Measurements from ENCODE around the gene ICA1. TPM values are rescaled to one million over a fixed set of nuclear protein-coding genes. Genes with fewer than 3 reads are reported as not detected.

Gene ICA1
- total RNA-seq, 1 experiment from 2014 or later, result 28.8 TPM

DNA sequence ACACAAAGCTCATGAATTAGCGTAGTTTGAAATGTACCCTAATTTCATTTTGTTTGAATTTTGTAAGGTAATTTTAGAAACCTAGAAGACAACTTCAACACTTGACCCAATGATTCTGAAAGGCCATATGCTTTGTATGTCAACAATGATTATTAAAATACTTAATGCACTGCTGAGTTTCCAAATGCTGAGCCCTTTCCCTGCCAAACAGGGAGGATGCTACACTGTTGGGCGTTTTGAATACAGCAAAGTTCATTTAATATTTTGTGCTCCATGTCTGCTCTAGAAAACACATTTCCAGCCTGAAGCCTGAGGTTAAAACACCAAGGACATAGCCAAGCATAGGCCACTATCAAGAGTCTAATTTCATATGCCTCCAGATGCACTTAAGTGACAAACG is 99.8 kb downstream of the ICA1 start:
- H3K18ac ChIP-seq (ENCODE audit: insufficient read length, low read depth, low read length), result no peak overlapping the region
- no peak for DNase-seq
- H3K9me3 ChIP-seq (ENCODE audit: control insufficient read depth, low read depth, low read length), result no peaks in the 10 kb centered on the region
- no peak overlapping the region for H4K5ac ChIP-seq (ENCODE audit: insufficient read length, low read depth, low read length)
- no peak overlapping the region for H3T11ph ChIP-seq (ENCODE audit: low read length)
- peaks cover 24 to 27% of the 10 kb centered on the region in 2 experiments for H3K4me1 Mint-ChIP-seq
- H2BK20ac ChIP-seq (ENCODE audit: low read depth, low read length, poor library complexity, severe bottlenecking), result no peak overlapping the region
- no peak overlapping the region for H2BK15ac ChIP-seq (ENCODE audit: low read depth, low read length)
- no peak overlapping the region for H3K27ac ChIP-seq (ENCODE audit: insufficient read length, low read depth, low read length)
- no peak overlapping the region for H3K23ac ChIP-seq (ENCODE audit: insufficient read length, low read depth, low read length)
- H3K23me2 ChIP-seq (ENCODE audit: insufficient read length, low read depth, low read length, poor library complexity, severe bottlenecking), result no peaks in the 10 kb centered on the region
- H3K4me3 Mint-ChIP-seq, result no peak overlapping the region
- no CpG with 5 or more reads among the region's 3 CpGs for WGBS (ENCODE audit: extremely low coverage, insufficient read length, low lambda C conversion rate)
- H3K4me2 ChIP-seq (ENCODE audit: insufficient read depth, insufficient read length, low read length), result no peak overlapping the region
- H3K4me1 ChIP-seq (ENCODE audit: insufficient read depth, low read length), result peaks cover 6% of the 10 kb centered on the region
- no peaks in the 10 kb centered on the region for H3K27me3 Mint-ChIP-seq (ENCODE audit: low read depth)
- no peak overlapping the region for H2BK5ac ChIP-seq (ENCODE audit: insufficient read length, low read length)
- H2AK5ac ChIP-seq (ENCODE audit: insufficient read length, low read length), result no peak overlapping the region
- no peak overlapping the region for H3K4ac ChIP-seq (ENCODE audit: low read depth, low read length)
- H3K9me3 Mint-ChIP-seq, result no peaks in the 10 kb centered on the region
- no peak overlapping the region for H4K8ac ChIP-seq (replicated peaks; ENCODE audit: insufficient read length, low read depth, low read length)
- no peaks in the 10 kb centered on the region for H3K79me1 ChIP-seq (ENCODE audit: insufficient read depth, low read depth, low read length, poor library complexity, severe bottlenecking)
- no peak overlapping the region for H4K91ac ChIP-seq (ENCODE audit: insufficient read length, low read depth, low read length)
- no peak overlapping the region for H3K14ac ChIP-seq (ENCODE audit: insufficient read depth, low read length)
- H3K9ac ChIP-seq (ENCODE audit: extremely low read depth, insufficient read length, low read length), result no peak overlapping the region
- H3K36me3 Mint-ChIP-seq (ENCODE audit: insufficient read depth in 1 of 3, low read depth in 3 of 3), result peaks cover 0 to 4% (median 0%) of the 10 kb centered on the region in 3 experiments; a peak in 2 of 7 replicates
- H2BK12ac ChIP-seq (ENCODE audit: insufficient read length, low read depth, low read length), result no peak overlapping the region
- no peak overlapping the region for H2BK120ac ChIP-seq (ENCODE audit: low read depth, low read length, poor library complexity, severe bottlenecking)
- no peak overlapping the region for H3K56ac ChIP-seq (ENCODE audit: insufficient read length, low read depth, low read length)
- no peaks in the 10 kb centered on the region for H3K27me3 ChIP-seq (ENCODE audit: insufficient read depth, low read length)
- H3K27ac Mint-ChIP-seq, result no peak overlapping the region
- H2AFZ ChIP-seq (ENCODE audit: low read length), result no peak overlapping the region
- TF ChIP-seq, protein P1, sequence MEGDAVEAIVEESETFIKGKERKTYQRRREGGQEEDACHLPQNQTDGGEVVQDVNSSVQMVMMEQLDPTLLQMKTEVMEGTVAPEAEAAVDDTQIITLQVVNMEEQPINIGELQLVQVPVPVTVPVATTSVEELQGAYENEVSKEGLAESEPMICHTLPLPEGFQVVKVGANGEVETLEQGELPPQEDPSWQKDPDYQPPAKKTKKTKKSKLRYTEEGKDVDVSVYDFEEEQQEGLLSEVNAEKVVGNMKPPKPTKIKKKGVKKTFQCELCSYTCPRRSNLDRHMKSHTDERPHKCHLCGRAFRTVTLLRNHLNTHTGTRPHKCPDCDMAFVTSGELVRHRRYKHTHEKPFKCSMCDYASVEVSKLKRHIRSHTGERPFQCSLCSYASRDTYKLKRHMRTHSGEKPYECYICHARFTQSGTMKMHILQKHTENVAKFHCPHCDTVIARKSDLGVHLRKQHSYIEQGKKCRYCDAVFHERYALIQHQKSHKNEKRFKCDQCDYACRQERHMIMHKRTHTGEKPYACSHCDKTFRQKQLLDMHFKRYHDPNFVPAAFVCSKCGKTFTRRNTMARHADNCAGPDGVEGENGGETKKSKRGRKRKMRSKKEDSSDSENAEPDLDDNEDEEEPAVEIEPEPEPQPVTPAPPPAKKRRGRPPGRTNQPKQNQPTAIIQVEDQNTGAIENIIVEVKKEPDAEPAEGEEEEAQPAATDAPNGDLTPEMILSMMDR (conservative IDR thresholded peaks at IDR 0.05), result no peak
- H3K79me2 ChIP-seq (ENCODE audit: insufficient read depth, low read length), result no peaks in the 10 kb centered on the region
- H4K20me1 ChIP-seq (ENCODE audit: control insufficient read depth, insufficient read depth, insufficient read length), result no peaks in the 10 kb centered on the region

Measured in H9 (cell line).